HS-5 (cell line): Measurements from ENCODE around the gene IMPA2.
A peak's percentile ranks its signal among the peaks of the same experiment; 100 is the strongest.
"Not testable (repeated sequence)": the region's sequence is repeated elsewhere in the genome, so short reads cannot be mapped to it uniquely, and the experiment has no call there.

Experiments used
- DNase-seq: peaks from one replicate; pipeline ENCODE4 v3.0.0-alpha.2; 2012; ENCODE audit warnings: low read depth

IMPA2 gene

DNA sequence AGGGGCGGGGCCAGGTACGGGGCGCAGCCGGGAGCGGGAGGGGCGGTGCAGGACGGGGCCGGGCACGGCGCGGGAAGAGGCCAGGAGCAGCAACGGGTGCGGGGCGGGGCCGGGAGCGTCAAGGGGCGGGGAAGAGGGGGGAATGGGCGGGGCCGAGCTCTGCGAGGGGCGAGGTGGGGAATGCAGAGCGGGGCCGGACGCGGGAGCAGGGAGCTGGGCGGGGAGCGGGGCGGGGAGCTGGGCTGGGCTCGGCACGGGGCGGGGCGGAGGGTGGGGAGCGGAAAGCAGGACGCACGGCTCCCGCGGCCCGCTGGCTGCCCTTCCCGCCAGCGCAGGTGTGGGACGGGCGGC is at the start of gene IMPA2:
Gene IMPA2 (plus strand): TSS at position 316 of the 351 bp plus-strand sequence. CDS start 163 bp downstream, outside the sequence.
- DNase-seq = no peak

GRCh38 chr18:11932393-11932792 is 48.9 kb upstream of the IMPA2 start:
- no peak for DNase-seq

DNA sequence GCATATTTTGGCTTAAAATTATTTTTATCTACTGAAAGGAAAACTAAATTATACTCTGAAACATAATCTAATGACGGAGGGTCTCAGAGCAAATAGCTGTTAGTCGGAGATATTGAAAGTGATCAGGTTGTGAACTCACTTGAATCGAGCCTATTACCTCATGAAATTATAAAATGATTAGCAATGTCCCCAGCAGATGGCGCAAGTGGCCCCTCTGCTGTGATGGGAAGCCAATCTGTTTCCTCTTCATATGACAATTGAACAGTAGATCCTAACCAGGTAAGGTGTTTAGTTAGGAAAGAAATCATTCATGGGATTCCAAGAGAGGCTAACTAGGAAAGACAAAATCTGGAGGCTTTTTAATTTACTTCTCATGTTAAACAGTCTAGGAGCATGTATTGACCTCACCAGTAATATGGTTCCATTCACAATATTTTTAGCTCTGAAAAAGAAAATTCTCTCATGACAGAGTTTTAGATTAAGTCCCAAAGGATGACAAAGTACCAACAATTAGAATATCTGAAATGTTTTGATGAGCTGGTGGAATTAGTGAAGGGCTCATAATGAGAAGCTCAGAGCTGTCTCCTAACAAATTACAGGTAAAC is 43.3 kb upstream of the IMPA2 start:
- DNase-seq = no peak

GRCh38 chr18:11940956-11941355 is 40.4 kb upstream of the IMPA2 start:
- DNase-seq = no peak

- no peak for DNase-seq
Observed at GRCh38 chr18:11943551-11943950, 37.8 kb upstream of the IMPA2 start.

DNA sequence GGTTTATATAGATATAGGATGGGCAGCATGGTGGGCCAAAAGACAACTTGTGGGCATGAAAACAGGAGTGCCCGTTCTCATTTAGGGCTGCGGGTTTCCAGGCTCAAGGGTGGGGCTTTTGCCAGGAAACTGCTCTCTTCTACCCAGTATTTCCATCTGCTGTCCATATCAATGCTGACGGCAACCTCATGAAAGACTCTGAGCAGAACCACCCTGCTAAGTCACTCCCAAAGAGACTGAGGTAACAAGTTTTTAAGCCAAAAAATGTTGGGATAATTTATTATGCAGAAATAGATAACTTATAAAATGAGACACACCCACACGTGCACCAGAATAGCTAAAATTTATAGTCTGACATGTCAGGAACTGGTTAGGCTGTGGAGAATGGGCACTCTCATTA is 37.1 kb upstream of the IMPA2 start:
- DNase-seq = no peak

GRCh38 chr18:11944786-11945185 is 36.5 kb upstream of the IMPA2 start:
- no peak for DNase-seq

GRCh38 chr18:11945834-11946659 is 35.3 kb upstream of the IMPA2 start:
- DNase-seq = not testable (repeated sequence)

GRCh38 chr18:11946756-11947155 is 34.6 kb upstream of the IMPA2 start:
- no peak for DNase-seq

DNA sequence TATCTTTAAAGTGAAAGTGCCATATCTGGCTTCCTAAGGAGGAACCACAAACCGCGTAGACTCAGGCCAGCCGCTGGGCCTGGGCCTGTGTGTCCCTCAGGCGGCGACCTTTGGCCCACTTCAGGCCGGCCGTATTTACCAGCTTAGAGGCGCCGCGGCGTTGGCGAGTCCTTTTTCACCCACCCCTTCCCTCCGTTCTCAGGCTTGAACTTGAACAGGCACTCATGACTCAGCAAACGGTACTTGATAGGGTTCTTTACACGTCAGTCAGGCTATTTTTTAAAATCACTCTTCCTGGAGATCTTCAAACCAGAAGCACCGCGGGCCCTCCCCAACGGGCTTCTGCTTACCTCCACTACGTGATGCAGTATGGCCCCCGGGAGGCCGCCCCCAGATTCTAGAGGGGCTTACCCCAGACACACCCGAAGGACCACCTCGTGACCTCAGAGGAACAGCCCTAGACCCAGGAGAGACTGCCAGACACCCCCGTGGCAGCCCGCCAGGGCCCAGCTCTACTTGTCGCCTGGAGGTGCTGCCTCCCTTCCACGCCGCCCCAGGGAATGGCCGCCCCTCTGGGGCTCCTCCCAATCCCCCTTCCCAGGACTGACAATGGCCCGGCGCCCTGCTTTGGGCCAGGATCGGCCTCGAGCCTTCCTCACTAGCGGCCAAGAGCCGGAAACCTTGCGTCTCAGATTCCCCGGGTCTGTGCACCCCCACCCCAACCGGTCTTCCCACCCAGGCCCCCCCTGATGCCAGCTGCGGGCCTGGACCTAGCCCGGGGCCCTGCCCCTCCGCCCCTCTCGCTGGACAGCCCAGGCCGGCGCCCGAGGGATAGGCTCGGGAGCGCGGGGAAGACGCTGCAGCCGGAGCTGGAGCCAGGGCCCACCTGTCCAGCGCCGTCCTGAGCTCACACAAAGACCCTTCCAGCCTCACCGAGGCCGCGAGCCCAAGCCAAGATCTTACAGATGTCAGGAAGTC is 33.8 kb upstream of the IMPA2 start:
- DNase-seq = peak; percentile 67

- DNase-seq = no peak
Observed at GRCh38 chr18:11948852-11949523, 32.3 kb upstream of the IMPA2 start.

DNA sequence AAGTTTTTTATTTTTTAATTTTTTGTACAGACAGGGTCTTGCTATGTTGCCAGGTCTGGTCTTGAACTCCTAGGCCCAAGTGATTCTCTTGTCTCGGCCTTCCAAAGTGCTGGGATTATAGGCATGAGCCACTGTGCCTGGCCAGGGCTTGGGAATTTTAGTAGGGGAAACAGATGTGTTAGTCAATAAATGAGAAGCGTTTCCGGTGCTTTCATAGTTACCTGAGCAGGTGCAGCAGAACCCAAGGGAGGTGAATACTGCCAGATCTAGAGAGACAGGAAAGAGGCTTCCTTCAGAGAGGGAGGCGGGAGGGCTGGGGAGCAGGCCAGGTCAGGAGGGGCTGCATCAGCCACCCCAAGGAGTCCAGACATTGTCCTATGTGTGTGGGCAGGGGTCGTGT is 30.5 kb upstream of the IMPA2 start:
- no peak for DNase-seq

GRCh38 chr18:11951390-11951851 is 29.9 kb upstream of the IMPA2 start:
- DNase-seq = no peak

GRCh38 chr18:11953113-11953512 is 28.2 kb upstream of the IMPA2 start:
- DNase-seq = no peak

DNA sequence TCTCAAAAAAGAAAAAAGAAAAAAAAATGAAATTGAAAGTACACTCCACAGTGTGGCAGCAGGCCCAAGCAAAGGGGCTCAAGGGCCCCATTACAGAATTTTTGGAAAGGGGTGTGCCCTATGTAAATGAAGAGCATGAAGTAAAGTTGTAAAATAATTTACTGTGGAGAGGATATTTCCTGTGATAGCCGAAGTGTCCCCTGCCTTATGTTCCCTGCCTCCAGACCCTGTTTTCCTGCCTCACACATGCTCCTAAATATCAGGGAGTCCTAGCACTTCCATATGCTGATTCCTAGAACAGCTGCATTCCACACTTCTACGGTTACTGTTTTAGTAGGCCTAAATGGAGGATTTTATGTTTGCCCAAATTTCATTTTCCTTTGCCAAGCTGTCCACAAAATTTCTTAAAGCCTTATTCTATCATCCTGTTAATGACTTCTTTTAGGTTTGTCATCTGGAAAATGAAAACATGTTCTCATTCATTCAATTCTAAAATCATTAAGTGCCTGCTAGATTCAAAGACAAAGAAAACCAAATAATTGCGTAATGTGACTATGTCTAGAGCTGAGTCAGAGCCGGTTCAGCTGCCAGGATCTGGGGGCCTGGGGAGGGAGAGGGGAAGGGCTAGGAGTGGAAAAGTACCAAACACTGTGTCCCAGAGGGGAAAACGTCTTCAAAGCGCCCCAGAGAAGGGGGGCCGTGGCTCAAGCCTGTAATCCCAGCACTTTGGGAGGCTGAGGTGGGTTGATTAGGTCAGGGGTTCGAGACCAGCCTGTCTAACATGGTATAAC is 25.9 kb upstream of the IMPA2 start:
- DNase-seq = no peak

DNA sequence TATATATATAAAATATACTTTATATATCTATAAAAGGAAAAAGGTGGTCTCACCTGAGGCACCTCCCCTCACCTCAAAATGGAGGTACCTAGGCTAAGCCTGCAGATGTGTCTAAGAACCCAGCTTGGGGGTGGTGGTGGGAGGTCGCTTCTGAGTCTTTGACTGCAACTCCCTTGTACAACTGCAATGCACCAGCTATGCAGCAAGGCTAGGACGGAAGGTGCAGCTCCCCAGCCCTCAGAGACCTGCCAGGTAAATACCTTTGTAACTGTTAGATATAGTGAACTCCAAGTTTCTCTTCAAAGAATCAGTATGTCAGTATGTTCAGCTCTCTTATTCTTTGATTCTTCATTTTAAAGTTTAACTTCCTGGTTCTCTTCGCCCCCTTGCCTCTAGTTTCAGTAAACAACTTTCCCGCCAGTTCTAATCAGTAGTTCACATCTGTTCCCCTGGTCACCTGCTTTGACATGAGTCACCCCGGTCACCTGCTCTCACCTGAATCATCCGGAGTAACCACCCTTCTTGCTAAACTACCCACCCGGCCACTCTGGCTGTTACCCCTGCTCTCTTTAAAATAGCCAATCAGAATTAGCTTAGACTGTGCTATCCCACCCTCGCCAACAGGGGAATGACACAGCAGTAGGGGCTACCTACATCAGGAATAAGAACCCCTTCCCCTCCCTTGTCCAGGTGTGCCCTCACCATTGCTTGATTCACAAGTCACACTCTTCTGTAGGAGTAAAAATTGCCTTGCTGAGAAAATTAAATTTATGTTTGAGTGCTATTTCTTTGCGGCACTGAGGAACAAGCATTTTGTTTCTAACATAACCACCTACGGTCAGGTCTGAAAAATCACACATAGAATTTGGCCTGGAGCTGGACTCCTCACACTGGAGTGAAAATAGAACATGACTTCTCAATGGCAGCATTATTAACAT is 24.7 kb upstream of the IMPA2 start:
- no peak for DNase-seq

GRCh38 chr18:11957636-11958035 is 23.7 kb upstream of the IMPA2 start:
- DNase-seq = no peak

DNA sequence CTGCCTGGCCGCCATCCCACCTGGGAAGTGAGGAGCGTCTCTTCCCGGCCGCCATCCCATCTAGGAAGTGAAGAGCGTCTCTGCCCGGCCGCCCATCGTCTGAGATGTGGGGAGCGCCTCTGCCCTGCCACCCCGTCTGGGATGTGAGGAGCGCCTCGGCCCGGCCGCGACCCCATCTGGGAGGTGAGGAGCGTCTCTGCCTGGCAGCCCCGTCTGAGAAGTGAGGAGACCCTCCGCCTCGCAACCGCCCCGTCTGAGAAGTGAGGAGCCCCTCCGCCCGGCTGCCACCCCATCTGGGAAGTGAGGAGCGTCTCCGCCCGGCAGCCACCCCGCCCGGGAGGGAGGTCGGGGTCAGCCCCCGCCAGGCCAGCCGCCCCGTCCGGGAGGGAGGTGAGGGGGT is 21.7 kb upstream of the IMPA2 start:
- not testable (repeated sequence) for DNase-seq

GRCh38 chr18:11960743-11961380 is 20.4 kb upstream of the IMPA2 start:
- no peak for DNase-seq
